GM23338 (cell line): ENCODE data around the gene PPFIA2. TPM values are rescaled to one million over a fixed set of nuclear protein-coding genes. Genes with fewer than 3 reads are reported as not detected.

Experiments used
- ATAC-seq: fragments of 200-7000 bp; cut with Tn5 transposase; 3 replicates; pipeline ENCODE4 v1.9.1; 2020
- DNase-seq: peaks from one replicate; pipeline ENCODE4 v3.0.0-alpha.2; 2015; ENCODE audit warnings: low spot score
- H2AFZ ChIP-seq: fragments of 200-600 bp; sonication (generic); 2 replicates; pipeline ENCODE4 v1.8.0; 2016; ENCODE audit warnings: antibody characterized with exemption, mild to moderate bottlenecking, moderate library complexity
- H3F3A ChIP-seq: fragments of 200-600 bp; sonication (generic); replicated peaks from 2 replicates; pipeline ENCODE4 v1.8.0; 2017; ENCODE audit warnings: antibody characterized with exemption, mixed run types, low read depth
- H3K27ac ChIP-seq: fragments of 200-600 bp; sonication (generic); 2 replicates; pipeline ENCODE4 v1.6.1; 2016; ENCODE audit warnings: low read depth
- H3K27me3 ChIP-seq: fragments of 200-600 bp; sonication (generic); 2 replicates; pipeline ENCODE4 v1.8.0; 2016; ENCODE audit warnings: mild to moderate bottlenecking, mixed run types, moderate library complexity; ENCODE audit not compliant: insufficient read depth
- H3K36me3 ChIP-seq: fragments of 200-600 bp; sonication (generic); 2 replicates; pipeline ENCODE4 v1.8.0; 2016; ENCODE audit warnings: mild to moderate bottlenecking; ENCODE audit not compliant: insufficient read depth
- H3K4me1 ChIP-seq: fragments of 200-600 bp; sonication (generic); 2 replicates; pipeline ENCODE4 v1.8.0; 2016; ENCODE audit warnings: mild to moderate bottlenecking, moderate library complexity; ENCODE audit not compliant: insufficient read depth
- H3K4me2 ChIP-seq: fragments of 200-600 bp; sonication (generic); 2 replicates; pipeline ENCODE4 v1.7.1; 2017; ENCODE audit warnings: mixed run types
- H3K4me3 ChIP-seq: fragments of 200-600 bp; sonication (generic); 2 replicates; pipeline ENCODE4 v1.6.1; 2016; ENCODE audit warnings: mixed run types
- H3K79me2 ChIP-seq: fragments of 200-600 bp; sonication (generic); replicated peaks from 2 replicates; pipeline ENCODE4 v1.8.0; 2017; ENCODE audit warnings: mild to moderate bottlenecking; ENCODE audit not compliant: insufficient read depth
- H3K9me2 ChIP-seq: fragments of 200-600 bp; sonication (generic); 2 replicates; pipeline ENCODE4 v1.8.0; 2017; ENCODE audit not compliant: insufficient read depth
- H4K20me1 ChIP-seq: fragments of 200-600 bp; sonication (generic); replicated peaks from 2 replicates; pipeline ENCODE4 v1.8.0; 2017; ENCODE audit warnings: mild to moderate bottlenecking; ENCODE audit not compliant: insufficient read depth
- H3K27ac Mint-ChIP-seq: 2 replicates; pipeline ENCODE4 v1.8.0; 2020; ENCODE audit warnings: inconsistent platforms, mild to moderate bottlenecking, moderate library complexity, mixed read lengths
- H3K27me3 Mint-ChIP-seq: 3 replicates; pipeline ENCODE4 v1.8.0; 2022; ENCODE audit warnings: low read depth, mild to moderate bottlenecking, moderate library complexity, mixed read lengths, inconsistent platforms; ENCODE audit not compliant: insufficient read depth, poor library complexity
- H3K36me3 Mint-ChIP-seq: 3 replicates; pipeline ENCODE4 v1.8.0; 2021; ENCODE audit warnings: low read depth, mild to moderate bottlenecking, inconsistent platforms, moderate library complexity, mixed read lengths
- H3K4me1 Mint-ChIP-seq: 3 replicates; pipeline ENCODE4 v1.8.0; 2020; ENCODE audit warnings: mild to moderate bottlenecking, inconsistent platforms, mixed read lengths
- H3K4me3 Mint-ChIP-seq: 3 replicates; pipeline ENCODE4 v1.8.0; 2021; ENCODE audit warnings: moderate library complexity, mild to moderate bottlenecking, inconsistent platforms, mixed read lengths
- H3K9me3 Mint-ChIP-seq: 3 replicates; pipeline ENCODE4 v1.8.0; 2020; ENCODE audit warnings: moderate library complexity, mild to moderate bottlenecking, inconsistent platforms, mixed read lengths
- CREB1 ChIP-seq: fragments of 250-450 bp; sonication (Bioruptor Pico); IDR thresholded peaks from 2 replicates; pipeline ENCODE4 v1.5.0; 2020; ENCODE audit warnings: low read depth, mild to moderate bottlenecking, moderate library complexity
- EZH2 ChIP-seq: fragments of 200-600 bp; sonication (generic); IDR thresholded peaks from one replicate; pipeline ENCODE4 v1.8.0; 2017; ENCODE audit warnings: antibody characterized with exemption, mild to moderate bottlenecking, low read depth; ENCODE audit not compliant: unreplicated experiment
- EZH2phosphoT487 ChIP-seq: fragments of 200-600 bp; sonication (generic); IDR thresholded peaks from one replicate; pipeline ENCODE4 v1.8.1; 2018; ENCODE audit warnings: antibody characterized with exemption; ENCODE audit not compliant: unreplicated experiment
- JUNB ChIP-seq: IDR thresholded peaks from one replicate; pipeline ENCODE4 v1.6.1; 2016; ENCODE audit warnings: antibody characterized with exemption; ENCODE audit not compliant: unreplicated experiment
- NANOG ChIP-seq: IDR thresholded peaks from 2 replicates; pipeline ENCODE4 v1.6.1; 2016; ENCODE audit warnings: antibody characterized with exemption, borderline replicate concordance
- POLR2AphosphoS5 ChIP-seq: IDR thresholded peaks from 2 replicates; pipeline ENCODE4 v1.6.1; 2016; ENCODE audit warnings: antibody characterized with exemption, low read depth
- REST ChIP-seq: IDR thresholded peaks from one replicate; pipeline ENCODE4 v1.6.1; 2018; ENCODE audit warnings: antibody characterized with exemption; ENCODE audit not compliant: unreplicated experiment
- STAT1 ChIP-seq: IDR thresholded peaks from one replicate; pipeline ENCODE4 v1.6.1; 2016; ENCODE audit warnings: antibody characterized with exemption; ENCODE audit not compliant: unreplicated experiment
- ZNF114 ChIP-seq: fragments of 250-450 bp; sonication (Bioruptor Pico); IDR thresholded peaks from 2 replicates; pipeline ENCODE4 v1.5.0; 2020; ENCODE audit warnings: mild to moderate bottlenecking, moderate library complexity
- ZNF331 ChIP-seq: fragments of 250-450 bp; sonication (Bioruptor Pico); IDR thresholded peaks from 2 replicates; pipeline ENCODE4 v1.5.0; 2020; ENCODE audit warnings: low read depth, mild to moderate bottlenecking, moderate library complexity
- polyA plus RNA-seq: library from polyadenylated mRNA; unstranded; fragments of >200 nt; fragmentation: Nextera tagmentation; extraction: Ambion mirVana; gene quantifications from 2 replicates; pipeline ENCODE4 v1.2.1, GENCODE V29; 2016
- total RNA-seq: library from RNA; depleted of rRNA; stranded (reverse); fragments of >200 nt; shearing (Covaris generic); gene quantifications from 2 replicates; pipeline ENCODE4 v1.2.3, GENCODE V29; 2014
- TF ChIP-seq, protein P1 (sequence below): IDR thresholded peaks from 2 replicates; pipeline ENCODE4 v1.6.1; 2016; ENCODE audit warnings: antibody characterized with exemption
- TF ChIP-seq, protein P2 (sequence below), 2 experiments: fragments of 200-600 bp in 1 of 2; sonication (generic) in 1 of 2; conservative IDR thresholded peaks; 2 replicates each; pipeline versions ENCODE4 v1.5.1 to v1.6.1; 2016 to 2017; ENCODE audit warnings: antibody characterized with exemption in 2 of 2, low read depth in 2 of 2, mild to moderate bottlenecking in 2 of 2, moderate library complexity in 1 of 2

PPFIA2 gene
- total and polyA plus RNA-seq, 2 experiments from 2014 or later, result 5.4 to 7.2 TPM

DNA sequence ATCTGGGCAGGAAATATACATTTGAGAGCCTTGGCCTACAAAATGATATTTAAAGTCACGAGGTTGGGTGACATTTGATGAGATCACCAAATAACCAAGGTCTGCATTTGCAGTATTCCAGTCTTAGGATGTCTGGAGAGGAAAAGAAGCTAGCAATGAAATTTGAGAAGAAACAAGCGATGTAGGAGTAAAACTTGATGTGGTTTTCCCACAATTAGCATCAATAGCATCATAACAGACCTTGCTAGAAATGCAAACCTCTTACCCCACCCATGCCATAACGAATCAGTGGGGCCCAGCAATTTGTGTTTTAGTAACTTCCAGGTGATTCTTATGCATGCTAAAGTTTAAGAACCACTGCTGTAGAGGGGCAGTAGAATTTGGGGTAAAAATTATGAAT, 219.9 kb downstream of the PPFIA2 start:
- ATAC-seq (no peak), DNase-seq (no peak)
- Histone ChIP-seq H3K36me3 (no peaks in the 10 kb centered on the region), H3K9me2 (no peaks in the 10 kb centered on the region), H4K20me1 (no peaks in the 10 kb centered on the region), H3F3A (no peaks in the 10 kb centered on the region), H3K4me2 (no peak overlapping the region), H3K4me1 (peaks cover 8% of the 10 kb centered on the region; the same call in 1 of the 2 replicates), H3K27ac (no peak overlapping the region), H3K79me2 (no peaks in the 10 kb centered on the region), H3K4me3 (no peak overlapping the region), H3K27me3 (no peaks in the 10 kb centered on the region), H2AFZ (no peak overlapping the region)
- H3K27me3 Mint-ChIP-seq, result no peaks in the 10 kb centered on the region
- no peaks in the 10 kb centered on the region for H3K36me3 Mint-ChIP-seq
- H3K27ac Mint-ChIP-seq, result no peak overlapping the region
- no peaks in the 10 kb centered on the region for H3K9me3 Mint-ChIP-seq
- H3K4me3 Mint-ChIP-seq, result no peak overlapping the region
- TF ChIP-seq REST, result no peak
- no peak for TF ChIP-seq ZNF331
- no peak for TF ChIP-seq NANOG
- TF ChIP-seq CREB1 (CRISPR knock-in tag), result no peak
- no peak for TF ChIP-seq JUNB
- no peak for TF ChIP-seq STAT1
- no peak for TF ChIP-seq EZH2phosphoT487
- no peak for TF ChIP-seq EZH2
- no peak for TF ChIP-seq POLR2AphosphoS5
- peaks cover 22% of the 10 kb centered on the region for H3K4me1 Mint-ChIP-seq

DNA sequence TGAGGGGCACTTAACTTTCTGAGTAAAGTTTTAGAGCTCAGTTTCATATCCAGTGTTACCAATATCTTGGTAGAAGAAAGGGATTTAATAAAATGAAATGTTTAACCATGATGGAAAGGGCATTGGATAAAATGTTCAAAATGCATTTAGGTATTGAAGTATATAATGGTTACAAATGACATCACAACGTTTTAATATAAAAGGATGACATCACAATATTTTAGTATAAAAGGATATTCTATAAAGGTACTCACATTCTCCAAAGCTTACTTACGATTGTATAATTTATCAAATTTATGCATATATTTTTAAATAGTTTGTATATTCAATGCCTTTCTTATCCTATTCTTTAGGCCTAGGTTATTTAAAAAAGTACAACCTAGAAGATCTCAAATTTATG, 226.1 kb downstream of the PPFIA2 start:
- H3K4me3 Mint-ChIP-seq, result no peak overlapping the region
- DNase-seq, result no peak
- Histone ChIP-seq H3F3A (no peaks in the 10 kb centered on the region), H3K4me2 (no peak overlapping the region), H3K27me3 (no peaks in the 10 kb centered on the region), H3K79me2 (no peaks in the 10 kb centered on the region), H2AFZ (no peak overlapping the region), H3K4me1 (no peaks in the 10 kb centered on the region), H3K36me3 (no peaks in the 10 kb centered on the region), H3K27ac (no peak overlapping the region), H4K20me1 (no peaks in the 10 kb centered on the region), H3K4me3 (no peak overlapping the region), H3K9me2 (no peaks in the 10 kb centered on the region)
- peaks cover 2% of the 10 kb centered on the region for H3K27me3 Mint-ChIP-seq
- ATAC-seq, result no peak
- no peaks in the 10 kb centered on the region for H3K9me3 Mint-ChIP-seq
- no peaks in the 10 kb centered on the region for H3K36me3 Mint-ChIP-seq
- 0 out of 3 replicates have a peak, but pooled peaks cover 3% of the 10 kb centered on the region for H3K4me1 Mint-ChIP-seq
- H3K27ac Mint-ChIP-seq, result no peak overlapping the region
- no peak for TF ChIP-seq ZNF114 (CRISPR knock-in tag)
- TF ChIP-seq, protein P1, sequence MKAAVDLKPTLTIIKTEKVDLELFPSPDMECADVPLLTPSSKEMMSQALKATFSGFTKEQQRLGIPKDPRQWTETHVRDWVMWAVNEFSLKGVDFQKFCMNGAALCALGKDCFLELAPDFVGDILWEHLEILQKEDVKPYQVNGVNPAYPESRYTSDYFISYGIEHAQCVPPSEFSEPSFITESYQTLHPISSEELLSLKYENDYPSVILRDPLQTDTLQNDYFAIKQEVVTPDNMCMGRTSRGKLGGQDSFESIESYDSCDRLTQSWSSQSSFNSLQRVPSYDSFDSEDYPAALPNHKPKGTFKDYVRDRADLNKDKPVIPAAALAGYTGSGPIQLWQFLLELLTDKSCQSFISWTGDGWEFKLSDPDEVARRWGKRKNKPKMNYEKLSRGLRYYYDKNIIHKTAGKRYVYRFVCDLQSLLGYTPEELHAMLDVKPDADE, result no peak
- TF ChIP-seq EZH2phosphoT487, result no peak
- TF ChIP-seq, protein P2, sequence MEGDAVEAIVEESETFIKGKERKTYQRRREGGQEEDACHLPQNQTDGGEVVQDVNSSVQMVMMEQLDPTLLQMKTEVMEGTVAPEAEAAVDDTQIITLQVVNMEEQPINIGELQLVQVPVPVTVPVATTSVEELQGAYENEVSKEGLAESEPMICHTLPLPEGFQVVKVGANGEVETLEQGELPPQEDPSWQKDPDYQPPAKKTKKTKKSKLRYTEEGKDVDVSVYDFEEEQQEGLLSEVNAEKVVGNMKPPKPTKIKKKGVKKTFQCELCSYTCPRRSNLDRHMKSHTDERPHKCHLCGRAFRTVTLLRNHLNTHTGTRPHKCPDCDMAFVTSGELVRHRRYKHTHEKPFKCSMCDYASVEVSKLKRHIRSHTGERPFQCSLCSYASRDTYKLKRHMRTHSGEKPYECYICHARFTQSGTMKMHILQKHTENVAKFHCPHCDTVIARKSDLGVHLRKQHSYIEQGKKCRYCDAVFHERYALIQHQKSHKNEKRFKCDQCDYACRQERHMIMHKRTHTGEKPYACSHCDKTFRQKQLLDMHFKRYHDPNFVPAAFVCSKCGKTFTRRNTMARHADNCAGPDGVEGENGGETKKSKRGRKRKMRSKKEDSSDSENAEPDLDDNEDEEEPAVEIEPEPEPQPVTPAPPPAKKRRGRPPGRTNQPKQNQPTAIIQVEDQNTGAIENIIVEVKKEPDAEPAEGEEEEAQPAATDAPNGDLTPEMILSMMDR (conservative IDR thresholded peaks at IDR 0.05; ENCODE audit: low read depth in 2 of 2), result no peak
- TF ChIP-seq REST, result no peak
- TF ChIP-seq NANOG, result no peak
